GM12874 (cell line): ENCODE data around the gene FAM107B.

Source experiments
- TF ChIP-seq, protein P1 (sequence below): IDR thresholded peaks from 2 replicates; pipeline ENCODE4 v1.5.1; 2011; ENCODE audit warnings: low read depth, mild to moderate bottlenecking, control low read depth, low read length, moderate library complexity; ENCODE audit not compliant: insufficient read depth

FAM107B gene

DNA sequence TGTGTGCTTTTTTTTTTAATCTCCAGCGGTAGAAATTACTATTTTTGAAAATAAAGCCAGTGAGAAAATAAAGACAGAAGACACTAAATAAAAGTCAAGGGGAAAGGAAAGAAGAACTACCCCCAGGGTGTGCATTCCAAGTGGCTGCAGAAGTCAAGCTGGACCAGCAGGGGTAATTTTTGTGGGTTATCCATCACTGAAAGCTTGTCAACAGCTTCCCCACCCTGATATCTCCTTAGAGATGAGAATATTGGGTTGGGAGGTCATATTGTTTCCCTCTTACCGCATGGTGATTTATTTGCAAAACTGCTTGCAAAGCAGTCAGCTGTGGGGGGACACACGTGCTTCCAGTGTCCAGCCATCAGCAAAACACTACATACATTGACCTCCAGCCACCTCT, 46.4 kb downstream of the FAM107B start:
- TF ChIP-seq, protein P1, sequence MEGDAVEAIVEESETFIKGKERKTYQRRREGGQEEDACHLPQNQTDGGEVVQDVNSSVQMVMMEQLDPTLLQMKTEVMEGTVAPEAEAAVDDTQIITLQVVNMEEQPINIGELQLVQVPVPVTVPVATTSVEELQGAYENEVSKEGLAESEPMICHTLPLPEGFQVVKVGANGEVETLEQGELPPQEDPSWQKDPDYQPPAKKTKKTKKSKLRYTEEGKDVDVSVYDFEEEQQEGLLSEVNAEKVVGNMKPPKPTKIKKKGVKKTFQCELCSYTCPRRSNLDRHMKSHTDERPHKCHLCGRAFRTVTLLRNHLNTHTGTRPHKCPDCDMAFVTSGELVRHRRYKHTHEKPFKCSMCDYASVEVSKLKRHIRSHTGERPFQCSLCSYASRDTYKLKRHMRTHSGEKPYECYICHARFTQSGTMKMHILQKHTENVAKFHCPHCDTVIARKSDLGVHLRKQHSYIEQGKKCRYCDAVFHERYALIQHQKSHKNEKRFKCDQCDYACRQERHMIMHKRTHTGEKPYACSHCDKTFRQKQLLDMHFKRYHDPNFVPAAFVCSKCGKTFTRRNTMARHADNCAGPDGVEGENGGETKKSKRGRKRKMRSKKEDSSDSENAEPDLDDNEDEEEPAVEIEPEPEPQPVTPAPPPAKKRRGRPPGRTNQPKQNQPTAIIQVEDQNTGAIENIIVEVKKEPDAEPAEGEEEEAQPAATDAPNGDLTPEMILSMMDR, result no peak

DNA sequence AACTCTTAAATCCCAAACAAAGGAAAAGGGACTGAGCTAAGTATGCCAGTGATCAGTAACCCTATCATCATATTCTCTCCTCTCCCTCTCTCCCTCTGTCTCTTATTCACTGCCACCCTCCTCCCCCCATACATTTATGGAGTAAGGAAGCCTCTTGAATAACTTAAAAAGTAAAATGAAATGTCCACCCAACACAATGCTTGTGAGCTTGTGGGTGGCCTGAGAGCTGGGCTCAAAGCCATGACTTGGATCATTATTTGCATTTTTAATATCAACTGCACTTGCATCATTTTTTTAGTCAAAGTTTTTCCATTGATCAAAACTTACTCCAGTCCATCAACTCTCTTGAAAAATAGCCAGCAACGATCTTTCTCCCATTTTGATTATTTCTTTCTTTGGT, 46.8 kb downstream of the FAM107B start:
- TF ChIP-seq, protein P1, result no peak

DNA sequence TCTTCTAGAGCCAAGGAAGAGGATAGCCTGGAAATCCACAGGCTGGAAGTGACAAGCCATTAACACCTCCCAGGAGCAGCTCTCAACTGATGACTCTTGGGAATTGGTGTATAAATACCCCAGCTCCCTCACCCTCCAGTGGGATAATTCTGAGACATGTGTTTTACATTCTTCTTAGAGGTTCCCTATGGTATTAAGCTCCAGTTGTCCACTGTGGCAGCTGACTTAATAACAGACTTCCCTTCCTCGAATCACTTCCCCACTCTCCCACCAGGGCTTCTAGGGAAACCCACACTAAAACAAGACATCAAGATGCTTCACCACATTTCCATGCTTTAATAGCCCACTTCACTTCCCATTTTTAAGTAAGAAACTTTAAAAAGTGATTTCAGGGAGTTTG, 47.2 kb downstream of the FAM107B start:
- TF ChIP-seq, protein P1, result no peak

DNA sequence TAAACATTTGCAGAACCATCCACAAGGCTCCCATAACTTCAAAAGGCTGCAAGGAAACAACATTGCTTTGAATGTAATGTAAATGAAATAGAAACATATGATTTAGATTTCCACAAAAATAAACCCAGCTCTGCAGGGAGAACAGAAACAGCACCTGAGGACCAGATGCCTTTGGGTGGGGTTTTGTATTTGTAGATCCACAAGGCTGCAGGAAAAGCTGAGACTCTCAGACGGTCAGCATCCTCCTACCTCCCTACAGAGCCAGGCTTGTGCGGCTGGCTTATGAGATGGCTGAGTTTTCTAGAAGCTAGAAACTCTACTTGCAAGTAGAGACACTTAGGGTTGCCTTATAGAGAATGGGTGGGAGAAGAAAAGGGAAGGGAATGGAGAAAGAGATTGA, 49.8 kb downstream of the FAM107B start:
- TF ChIP-seq, protein P1, result no peak

DNA sequence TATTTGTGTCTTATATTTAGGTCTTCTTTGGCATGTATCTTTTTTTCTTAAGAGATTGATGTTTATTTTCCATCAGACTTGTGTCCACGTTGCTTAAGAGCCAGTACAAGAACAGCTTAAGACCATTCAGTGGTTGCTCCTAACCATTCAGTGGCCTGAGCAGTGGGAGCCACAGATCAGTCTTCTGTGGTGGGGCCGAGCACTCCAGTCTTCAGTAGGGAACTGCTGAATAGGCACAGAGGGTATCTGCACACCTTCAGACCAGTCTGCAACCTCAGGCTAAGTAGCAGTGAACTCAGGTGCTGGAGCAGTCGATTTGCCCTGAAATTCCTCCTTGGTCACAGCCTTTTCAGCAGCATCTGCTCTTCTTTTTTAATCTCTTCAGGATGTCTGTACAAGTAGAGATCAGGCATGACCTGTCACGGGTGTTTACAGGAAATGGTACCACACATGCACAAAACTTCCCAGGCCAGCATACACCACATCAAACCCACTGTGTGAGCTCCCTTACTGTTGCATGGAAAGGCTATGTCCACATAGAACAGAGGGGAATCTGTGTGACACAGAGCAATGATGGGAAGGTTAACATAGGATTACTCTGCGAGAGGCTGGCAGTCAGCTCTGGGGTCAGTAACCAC, 51.5 kb downstream of the FAM107B start:
- TF ChIP-seq, protein P1, result no peak

DNA sequence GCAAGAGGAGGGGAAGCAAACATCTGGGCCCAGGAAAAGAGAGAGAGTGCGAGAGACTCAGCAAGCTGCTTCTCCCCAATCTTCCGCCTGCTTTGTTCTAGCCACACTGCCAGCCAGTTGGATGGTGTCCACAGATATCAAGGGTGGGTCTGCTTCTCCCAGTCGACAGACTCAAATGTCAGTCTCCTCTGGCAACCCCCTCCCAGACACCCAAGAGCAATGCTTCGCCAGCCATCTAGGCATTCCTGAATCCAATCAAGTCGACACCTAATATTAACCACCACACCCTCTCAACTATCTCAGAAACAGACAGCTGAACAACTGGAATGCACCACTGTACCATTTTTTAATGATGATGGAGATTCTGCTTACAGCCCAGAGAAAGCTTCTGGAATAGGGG, 57.1 kb downstream of the FAM107B start:
- TF ChIP-seq, protein P1, result no peak

DNA sequence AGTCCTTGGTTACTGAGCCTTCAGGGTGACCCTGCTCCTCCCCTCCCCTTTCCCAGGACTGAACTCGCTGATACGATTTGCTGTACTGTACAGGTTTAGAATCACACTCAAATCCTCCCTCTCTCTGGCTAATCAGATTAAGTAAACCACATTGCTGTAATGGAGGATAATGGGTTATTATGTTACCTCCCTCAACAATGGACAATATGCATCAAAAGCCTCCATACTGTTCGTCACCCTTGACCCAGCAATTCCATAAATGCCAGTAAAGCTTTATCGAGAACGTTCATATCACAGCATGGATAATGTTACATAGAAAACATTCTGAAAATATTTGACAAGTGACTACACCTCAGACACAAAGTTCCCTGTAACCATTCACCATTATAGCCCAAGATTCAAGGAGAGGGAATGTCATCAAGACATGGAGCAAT, 61.7 kb downstream of the FAM107B start:
- TF ChIP-seq, protein P1, result no peak
